ENCODE results near the gene PKNOX2.
A peak's percentile ranks its signal among the peaks of the same experiment; 100 is the strongest.

Gene PKNOX2

DNA sequence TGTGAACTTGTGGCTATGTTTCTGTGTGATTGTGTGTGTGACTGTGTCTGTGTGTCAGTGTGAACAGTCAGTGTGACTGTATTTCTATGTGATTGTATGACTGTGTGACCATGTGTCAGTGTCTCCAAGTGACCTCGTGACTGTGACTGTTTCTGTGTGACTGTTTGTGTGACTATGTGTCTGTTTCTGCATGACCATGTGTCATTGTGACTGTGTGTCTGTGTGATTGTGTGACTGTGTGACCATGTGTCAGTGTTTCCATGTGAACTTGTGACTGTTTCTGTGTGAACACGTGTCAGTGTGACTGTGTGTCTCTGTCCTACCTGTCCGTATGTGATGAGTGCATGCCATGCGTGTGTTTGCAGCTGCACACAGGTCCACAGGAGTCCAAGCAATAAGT is 8.8 kb upstream of the PKNOX2 start:
- DNase-seq = no peak

- no peak for DNase-seq
Measured at GRCh38 chr11:125156346-125157117, 8.0 kb upstream of the PKNOX2 start.

DNA sequence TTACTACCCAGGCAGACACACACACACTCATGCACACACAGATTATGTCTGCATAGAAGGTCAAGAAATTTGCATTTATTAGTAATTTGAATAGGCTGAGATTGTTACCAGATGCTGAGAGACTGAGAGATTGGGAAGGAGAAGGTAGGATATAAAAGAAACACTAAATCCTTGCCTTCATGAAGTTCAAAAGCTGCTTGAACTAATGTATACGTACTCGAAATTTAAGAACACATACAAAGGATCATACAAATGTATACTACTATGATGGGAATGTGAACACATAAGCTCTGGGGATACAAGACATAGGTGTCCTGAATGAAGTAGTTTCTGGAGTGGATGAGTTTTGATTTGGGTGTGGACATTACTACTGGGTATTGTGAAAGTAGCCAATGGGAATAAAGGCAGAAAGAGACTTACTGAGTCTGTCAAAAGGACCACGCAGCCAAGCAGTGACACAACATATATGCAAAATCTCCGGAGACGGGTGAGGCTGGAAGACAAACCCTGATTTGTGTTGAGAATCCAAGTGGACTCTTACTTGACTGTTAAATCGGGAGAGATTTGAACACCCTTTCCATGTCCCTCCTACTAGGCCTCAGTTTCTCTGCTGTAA is 7.3 kb upstream of the PKNOX2 start:
- no peak for DNase-seq

DNA sequence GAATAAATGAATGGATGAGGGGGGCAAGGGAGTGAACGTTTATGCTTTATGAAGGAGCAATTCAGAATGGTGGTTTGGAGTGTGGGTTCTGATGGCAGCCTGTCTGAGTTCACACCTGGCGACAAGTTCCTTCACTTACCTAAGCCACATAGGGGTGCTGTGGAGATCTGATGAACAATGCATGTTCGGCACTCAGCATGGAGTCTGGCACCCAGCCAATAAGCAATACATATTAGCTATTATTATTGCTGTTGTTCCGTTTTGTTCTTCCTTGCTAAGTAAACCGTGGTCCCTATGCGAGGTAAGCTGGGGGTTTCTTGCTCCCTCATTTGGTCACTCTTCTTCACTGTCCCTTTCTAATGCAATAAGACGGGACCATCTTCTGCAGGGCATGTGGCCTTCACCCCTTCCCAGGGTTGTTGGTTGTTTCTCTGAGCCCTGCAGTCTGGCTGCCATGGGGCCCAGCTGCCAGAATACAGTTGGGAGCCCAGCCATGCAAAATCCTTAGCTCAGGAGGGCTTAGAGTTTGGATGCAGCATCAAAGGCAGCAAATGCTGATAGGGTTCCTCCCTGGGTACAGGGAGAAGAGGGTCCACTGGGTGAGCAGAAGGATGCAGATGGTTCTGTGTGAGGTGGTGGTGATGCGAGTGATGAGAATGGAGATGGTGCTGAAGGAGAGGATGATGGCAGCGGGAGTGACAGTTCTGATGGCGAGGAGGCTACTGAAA is 6.4 kb upstream of the PKNOX2 start:
- no peak for DNase-seq

DNA sequence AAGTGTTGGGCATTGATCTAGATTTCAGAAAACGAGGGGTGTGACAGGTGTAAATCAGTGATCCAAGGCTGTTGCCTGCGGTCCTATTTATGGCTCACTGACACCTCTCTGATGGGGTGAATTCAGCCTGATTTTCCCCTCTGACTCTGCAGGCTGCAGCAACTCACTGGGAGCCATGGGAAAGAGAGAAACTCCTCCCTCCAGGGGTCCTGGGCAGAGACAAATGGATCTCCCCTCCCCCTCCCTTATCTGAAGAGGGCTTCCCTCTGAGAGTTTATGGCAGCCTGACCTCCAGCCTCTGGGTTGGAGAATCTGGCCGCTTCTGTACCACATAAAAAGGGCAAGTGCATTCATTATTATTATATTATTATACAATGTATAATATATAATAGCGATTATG is 1.8 kb upstream of the PKNOX2 start:
- no peak for DNase-seq

- DNase-seq = no peak
Measured at GRCh38 chr11:125163431-125164063, 1.0 kb upstream of the PKNOX2 start.

DNA sequence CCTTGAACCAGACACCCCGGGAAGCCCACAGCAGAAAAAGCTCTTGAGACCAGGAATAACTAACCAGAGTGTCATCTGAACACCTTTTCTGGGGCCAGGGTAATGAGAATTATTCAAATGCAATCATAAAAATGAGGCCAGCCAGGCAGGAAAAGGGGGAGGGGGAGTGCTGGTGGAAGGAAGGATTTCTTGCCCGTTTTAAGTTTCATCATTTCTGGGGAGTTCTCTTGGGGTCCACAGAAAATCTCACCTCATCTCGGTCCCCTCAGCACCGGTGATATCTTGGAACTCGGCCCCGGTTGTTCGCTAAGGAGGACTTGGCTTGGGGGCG is 495 bp upstream of the PKNOX2 start:
- no peak for DNase-seq

DNA sequence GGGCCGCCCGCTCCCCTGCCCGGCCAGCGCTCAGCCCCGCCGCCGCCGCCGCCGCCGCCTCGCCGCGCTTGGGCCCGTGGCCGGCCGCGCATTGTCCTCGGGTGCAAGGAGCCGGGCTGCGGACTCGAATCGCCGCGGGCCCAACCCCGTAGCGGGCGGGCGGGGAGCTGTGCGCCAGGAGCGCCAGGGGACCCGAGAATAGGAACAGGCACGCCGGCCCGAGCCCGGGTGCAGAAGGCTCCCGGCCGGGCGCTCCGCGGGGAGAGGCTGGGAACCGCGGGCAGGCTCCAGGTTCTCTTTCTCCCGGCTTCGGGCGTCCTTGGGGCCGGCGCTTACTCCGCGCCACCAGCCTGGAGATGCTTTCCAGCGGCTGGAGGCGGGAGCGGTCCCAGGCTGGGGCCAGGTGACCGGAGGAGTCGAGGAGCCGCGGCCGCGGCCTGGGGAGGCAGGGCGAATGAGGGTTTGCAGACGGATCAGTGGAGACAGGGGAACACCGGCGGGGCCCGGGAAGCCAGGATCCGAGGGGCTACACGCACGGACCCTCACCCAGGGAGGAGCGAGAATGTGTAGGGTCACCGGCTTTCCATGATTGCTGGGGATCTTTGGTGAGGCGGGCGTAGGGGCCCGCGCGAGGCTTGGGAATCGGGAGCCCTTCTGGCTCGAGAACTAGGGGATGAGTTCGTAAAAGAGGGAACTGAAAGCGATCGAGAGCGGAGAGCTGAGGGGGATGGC is 726 bp downstream of the PKNOX2 start:
- peak; percentile 93 for DNase-seq

GRCh38 chr11:125165843-125166763 is 1.6 kb downstream of the PKNOX2 start:
- DNase-seq = no peak

DNA sequence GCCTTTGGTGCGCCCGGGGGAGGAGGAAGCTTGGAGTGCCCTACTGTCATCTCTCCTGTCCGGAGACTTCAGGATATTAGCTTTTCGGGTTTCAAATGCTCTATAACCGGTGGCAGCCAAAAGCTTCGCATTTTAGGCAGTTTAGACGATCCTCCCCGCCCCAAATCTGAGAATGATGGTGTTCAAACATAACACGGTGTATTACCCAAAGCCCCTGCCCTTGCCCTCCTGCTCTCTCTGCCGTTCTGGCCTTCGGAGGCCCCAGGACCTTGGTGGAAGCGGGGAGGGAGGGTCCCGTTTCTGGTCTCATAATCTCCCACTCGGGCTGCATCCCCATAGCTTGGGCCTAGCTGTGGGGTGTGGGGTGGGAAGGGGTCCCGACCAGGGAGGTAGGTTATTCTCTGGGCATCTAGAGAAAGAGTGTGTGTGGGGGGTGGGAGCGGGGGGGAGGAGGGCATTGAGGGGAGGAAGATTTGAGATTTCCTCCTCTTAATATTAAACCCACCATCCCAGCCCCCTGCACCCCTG is 2.3 kb downstream of the PKNOX2 start:
- DNase-seq = no peak

GRCh38 chr11:125167292-125167953 is 2.9 kb downstream of the PKNOX2 start:
- DNase-seq = no peak

DNA sequence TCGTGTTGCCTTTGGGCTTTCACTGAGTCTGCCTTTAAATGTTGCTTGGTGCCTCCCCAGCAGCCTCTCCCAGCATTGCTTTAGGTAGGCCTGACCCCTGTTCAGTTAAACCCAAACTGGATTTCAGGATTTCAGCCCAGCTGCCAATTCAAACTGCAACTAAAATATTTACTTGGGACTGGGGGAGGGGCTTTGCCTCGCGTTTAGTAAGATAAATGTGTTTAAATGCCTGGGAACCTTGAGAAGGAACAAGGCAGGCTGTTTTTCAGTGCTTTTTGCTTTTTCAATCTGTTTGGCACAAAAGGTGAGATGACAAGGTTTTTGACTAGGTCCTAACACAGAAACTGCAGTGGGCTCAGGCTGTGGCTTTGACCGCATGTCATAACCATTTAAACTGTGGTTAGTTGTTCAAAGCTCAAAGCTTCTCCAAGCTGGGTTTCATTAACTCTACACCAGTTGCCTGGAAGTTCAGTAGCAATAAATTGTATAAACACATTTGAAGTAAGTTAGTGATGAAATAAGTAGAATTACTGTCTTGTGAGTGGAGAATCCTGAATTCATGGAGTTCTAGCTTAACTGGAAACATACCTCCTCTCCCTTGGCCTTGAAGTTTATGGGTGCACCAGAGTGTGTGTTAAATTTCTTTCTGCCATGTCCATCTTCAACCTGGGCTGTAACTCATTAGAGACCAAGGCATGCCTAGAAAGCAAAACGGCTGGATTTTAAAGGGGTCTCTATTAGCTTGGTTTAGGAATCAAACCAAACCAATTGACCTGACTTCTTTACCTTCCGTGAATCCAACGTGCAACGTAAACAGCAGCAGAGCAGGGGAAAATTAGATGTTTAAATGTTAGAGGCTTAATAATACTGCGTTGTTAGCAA is 3.6 kb downstream of the PKNOX2 start:
- no peak for DNase-seq

DNA sequence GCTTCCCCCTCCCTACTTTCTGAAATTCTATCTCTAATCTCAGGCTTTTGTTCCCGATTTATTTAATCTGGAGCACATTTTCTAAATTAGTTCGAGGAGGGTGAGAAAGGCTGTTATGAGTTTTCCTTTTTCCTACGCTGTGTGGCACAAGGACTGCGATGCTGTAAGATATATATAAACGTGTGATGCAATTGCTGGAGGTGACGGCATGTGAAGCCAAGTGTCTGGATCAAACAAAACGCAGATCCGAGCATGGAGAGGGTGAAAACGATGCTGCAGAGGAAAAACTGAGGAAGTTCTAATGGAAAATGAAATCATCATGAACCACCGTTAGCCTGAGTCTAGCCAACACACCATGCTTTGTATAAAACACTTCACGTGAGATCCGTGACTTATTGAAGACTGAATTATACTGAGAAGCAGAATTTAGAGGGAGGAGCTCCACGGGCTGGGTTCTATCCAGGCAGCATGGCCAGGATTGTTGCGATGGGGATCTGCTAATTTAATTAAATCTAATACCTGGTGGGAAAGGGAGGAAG is 4.4 kb downstream of the PKNOX2 start:
- no peak for DNase-seq

DNA sequence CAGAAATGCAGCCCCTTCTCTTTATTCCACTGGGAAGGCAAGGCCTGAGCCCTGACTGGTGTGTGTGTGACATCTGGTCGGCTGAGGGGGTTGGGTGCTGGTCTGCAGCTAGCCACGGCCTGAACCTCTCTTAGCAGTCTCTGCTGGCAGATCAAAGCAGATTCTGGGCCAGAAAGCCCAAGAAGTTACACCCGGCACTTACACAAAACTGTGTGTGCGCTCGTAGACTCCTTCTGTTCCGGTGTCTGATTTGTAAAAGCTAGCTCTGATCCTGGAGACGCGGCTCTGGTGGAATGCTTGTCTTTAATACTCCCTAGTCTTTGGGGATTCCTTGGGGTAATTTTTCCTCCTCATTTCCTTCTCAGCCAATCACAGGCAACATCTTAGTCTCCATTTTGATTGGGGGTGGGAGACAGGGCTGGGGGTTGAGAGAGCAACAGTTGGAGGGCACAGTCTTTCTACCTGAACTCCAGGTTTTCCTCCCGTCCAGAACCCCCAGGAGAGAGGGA is 5.5 kb downstream of the PKNOX2 start:
- no peak for DNase-seq

DNA sequence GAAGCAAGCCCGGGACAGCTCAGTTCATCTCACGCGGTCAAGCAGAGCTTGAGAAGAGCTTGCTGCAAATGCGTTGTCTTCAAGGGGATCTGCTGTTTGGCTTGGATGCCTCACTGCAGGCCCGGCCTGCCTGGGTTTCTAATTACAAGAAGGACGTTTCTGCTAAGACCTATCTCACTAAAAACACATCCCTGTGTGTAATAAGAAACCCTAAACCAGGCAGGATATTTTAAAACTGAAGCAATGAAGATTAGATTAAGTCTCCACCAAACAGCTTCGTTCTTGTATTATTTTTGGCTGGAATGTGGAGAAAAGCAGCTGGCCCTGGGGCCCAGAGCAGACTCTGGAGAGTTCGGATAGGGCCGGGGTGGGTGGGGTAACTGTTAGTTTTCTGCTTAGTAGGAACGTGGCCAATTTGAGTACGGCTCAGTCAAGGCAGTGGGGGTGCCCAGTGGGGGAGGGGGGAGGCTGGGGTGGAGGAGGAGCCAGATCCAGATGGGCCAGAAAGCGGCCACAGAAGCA is 6.0 kb downstream of the PKNOX2 start:
- DNase-seq = no peak

- DNase-seq = no peak
Measured at GRCh38 chr11:125171974-125172373, 7.4 kb downstream of the PKNOX2 start.

- DNase-seq = no peak
Measured at GRCh38 chr11:125173027-125173426, 8.5 kb downstream of the PKNOX2 start.

DNA sequence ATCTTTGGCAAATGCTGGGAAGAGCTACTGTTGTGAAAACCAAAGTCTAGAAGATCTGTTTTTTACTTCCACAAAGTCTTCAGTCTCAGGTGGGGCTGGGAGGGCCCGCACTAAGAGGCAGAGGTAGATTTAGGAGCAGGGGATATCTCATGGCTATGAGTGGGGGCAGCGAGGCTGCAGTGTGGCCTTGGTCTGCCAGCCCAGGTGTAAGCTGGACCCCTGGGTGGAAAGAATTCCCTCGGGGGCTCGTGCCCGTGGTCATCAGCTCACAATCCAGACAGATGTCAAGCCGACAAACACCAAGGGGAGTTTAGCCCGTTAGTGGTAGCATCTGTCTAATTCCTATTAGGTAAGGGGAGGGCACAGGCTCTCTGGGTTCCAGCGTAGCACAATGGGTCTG is 9.0 kb downstream of the PKNOX2 start:
- no peak for DNase-seq

DNA sequence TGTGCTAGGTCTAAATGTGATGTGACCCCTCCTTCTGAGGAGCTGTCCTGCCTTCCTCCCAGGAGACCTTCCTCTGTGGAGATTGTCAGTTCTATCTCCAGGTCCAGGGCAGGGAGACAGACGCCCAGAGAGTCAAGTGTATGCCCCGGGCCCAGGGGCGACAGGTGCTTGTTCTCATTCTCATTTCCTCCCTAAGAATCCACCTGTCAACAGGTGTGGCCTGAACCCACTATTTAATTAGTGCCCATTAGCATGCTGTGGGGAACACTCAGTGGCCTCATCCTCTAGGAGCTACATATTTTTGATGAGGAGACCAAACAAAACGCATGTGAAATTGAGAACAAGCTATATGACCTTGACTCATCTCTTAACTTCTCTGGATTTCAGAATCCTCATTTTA is 9.5 kb downstream of the PKNOX2 start:
- DNase-seq = no peak
